ENCODE results near the gene DTX1.

Gene DTX1

GRCh38 chr12:113094738-113095137 lies 38.2 kb downstream of the DTX1 start:
- no peak for DNase-seq (ENCODE audit: low read depth in 2 of 2)

- no peak for DNase-seq (ENCODE audit: low read depth in 2 of 2)
Observed at GRCh38 chr12:113095405-113095804, 38.9 kb downstream of the DTX1 start.

GRCh38 chr12:113096675-113097461 lies 40.3 kb downstream of the DTX1 start:
- DNase-seq (ENCODE audit: low read depth in 2 of 2) = no peak

- no peak for DNase-seq (ENCODE audit: low read depth in 2 of 2)
Observed at GRCh38 chr12:113097716-113098440, 41.3 kb downstream of the DTX1 start.

GRCh38 chr12:113098441-113099028 lies 42.0 kb downstream of the DTX1 start:
- peak; percentile 17 to 33 for DNase-seq (ENCODE audit: low read depth in 2 of 2)

- no peak for DNase-seq (ENCODE audit: low read depth in 2 of 2)
Observed at GRCh38 chr12:113099364-113099763, 42.8 kb downstream of the DTX1 start.

GRCh38 chr12:113099764-113100163 lies 43.2 kb downstream of the DTX1 start:
- DNase-seq (ENCODE audit: low read depth in 2 of 2) = no peak

GRCh38 chr12:113101751-113102150 lies 45.2 kb downstream of the DTX1 start:
- no peak for DNase-seq (ENCODE audit: low read depth in 2 of 2)

GRCh38 chr12:113102811-113103210 lies 46.3 kb downstream of the DTX1 start:
- DNase-seq (ENCODE audit: low read depth in 2 of 2) = no peak

- DNase-seq (ENCODE audit: low read depth in 2 of 2) = peak in 1 of 2 donors; percentile 17
Observed at GRCh38 chr12:113103756-113104450, 47.4 kb downstream of the DTX1 start.

GRCh38 chr12:113104953-113105510 lies 48.5 kb downstream of the DTX1 start:
- no peak for DNase-seq (ENCODE audit: low read depth in 2 of 2)

- no peak for DNase-seq (ENCODE audit: low read depth in 2 of 2)
Observed at GRCh38 chr12:113105606-113106271, 49.2 kb downstream of the DTX1 start.

GRCh38 chr12:113106361-113106760 lies 49.8 kb downstream of the DTX1 start:
- DNase-seq (ENCODE audit: low read depth in 2 of 2) = no peak

- DNase-seq (ENCODE audit: low read depth in 2 of 2) = no peak
Observed at GRCh38 chr12:113108308-113108707, 51.8 kb downstream of the DTX1 start.

- DNase-seq (ENCODE audit: low read depth in 2 of 2) = no peak
Observed at GRCh38 chr12:113109360-113109759, 52.8 kb downstream of the DTX1 start.

- no peak for DNase-seq (ENCODE audit: low read depth in 2 of 2)
Observed at GRCh38 chr12:113109872-113110599, 53.5 kb downstream of the DTX1 start.

GRCh38 chr12:113111247-113111646 lies 54.7 kb downstream of the DTX1 start:
- no peak for DNase-seq (ENCODE audit: low read depth in 2 of 2)

GRCh38 chr12:113112043-113112899 lies 55.7 kb downstream of the DTX1 start:
- no peak for DNase-seq (ENCODE audit: low read depth in 2 of 2)

- DNase-seq (ENCODE audit: low read depth in 2 of 2) = no peak
Observed at GRCh38 chr12:113113397-113113796, 56.9 kb downstream of the DTX1 start.

Data from activated CD8-positive, alpha-beta memory T cell treated with anti-CD3 and anti-CD28 coated beads for 4 hours (primary cell).